ENCODE measurements around the gene SHC1. TPM values are rescaled to one million over a fixed set of nuclear protein-coding genes. Genes with fewer than 3 reads are reported as not detected.

Gene SHC1
- total RNA-seq, 4 donors from 2014 or later = 152 to 265 (median 171) TPM

DNA sequence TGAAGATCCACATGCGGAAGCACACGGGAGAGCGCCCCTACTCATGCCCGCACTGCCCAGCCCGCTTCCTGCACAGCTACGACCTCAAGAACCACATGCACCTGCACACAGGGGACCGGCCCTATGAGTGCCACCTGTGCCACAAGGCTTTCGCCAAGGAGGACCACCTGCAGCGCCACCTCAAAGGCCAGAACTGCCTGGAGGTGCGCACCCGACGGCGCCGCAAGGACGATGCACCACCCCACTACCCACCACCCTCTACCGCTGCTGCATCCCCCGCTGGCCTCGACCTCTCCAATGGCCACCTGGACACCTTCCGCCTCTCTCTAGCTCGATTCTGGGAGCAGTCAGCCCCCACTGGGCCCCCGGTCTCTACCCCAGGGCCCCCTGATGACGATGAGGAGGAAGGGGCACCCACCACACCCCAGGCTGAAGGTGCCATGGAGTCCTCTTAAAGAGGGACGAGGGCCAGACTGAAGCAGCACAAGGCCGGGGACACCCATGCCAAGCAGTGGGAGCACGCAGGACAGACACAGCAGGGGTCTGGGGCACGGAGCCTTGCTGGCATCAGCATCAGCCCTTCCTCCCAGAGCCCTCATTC, 45.8 kb upstream of the SHC1 start:
- no peak for DNase-seq (ENCODE audit: low spot score)

DNA sequence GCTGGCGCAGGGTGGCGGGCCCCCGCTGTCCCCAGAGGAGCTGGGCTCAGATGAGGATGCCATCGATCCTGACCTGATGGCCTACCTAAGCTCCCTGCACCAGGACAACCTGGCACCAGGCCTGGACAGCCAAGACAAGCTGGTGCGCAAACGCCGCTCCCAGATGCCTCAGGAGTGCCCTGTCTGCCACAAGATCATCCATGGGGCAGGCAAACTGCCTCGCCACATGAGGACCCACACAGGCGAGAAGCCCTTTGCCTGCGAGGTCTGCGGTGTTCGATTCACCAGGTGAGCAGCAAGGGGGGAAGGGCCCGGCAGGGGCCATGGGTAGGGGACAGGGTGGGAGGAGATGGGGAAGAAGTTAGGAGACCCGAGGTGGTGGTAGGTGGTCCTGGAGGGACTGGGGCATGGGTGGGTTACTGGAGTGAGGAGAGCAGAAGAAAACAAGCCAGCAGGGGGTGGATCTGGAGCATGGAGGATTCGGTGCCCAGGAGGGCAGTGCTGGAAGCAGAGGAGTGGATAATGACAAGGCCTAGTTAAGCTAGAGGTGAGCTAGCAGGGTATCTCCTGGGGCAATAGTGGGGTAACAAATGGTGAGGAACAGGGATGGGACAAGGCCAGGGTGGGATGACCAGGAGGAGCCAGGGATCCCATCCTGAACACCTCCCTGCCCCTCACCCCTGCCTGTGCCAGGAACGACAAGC, 45.1 kb upstream of the SHC1 start:
- ATAC-seq (ENCODE audit: low FRiP score) = no peak
- no peak for DNase-seq (ENCODE audit: low spot score)
- TF ChIP-seq, protein P1, sequence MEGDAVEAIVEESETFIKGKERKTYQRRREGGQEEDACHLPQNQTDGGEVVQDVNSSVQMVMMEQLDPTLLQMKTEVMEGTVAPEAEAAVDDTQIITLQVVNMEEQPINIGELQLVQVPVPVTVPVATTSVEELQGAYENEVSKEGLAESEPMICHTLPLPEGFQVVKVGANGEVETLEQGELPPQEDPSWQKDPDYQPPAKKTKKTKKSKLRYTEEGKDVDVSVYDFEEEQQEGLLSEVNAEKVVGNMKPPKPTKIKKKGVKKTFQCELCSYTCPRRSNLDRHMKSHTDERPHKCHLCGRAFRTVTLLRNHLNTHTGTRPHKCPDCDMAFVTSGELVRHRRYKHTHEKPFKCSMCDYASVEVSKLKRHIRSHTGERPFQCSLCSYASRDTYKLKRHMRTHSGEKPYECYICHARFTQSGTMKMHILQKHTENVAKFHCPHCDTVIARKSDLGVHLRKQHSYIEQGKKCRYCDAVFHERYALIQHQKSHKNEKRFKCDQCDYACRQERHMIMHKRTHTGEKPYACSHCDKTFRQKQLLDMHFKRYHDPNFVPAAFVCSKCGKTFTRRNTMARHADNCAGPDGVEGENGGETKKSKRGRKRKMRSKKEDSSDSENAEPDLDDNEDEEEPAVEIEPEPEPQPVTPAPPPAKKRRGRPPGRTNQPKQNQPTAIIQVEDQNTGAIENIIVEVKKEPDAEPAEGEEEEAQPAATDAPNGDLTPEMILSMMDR (IDR thresholded peaks at IDR 0.05) = no peak

More for the DNA sequence above, 45.8 kb upstream of the SHC1 start:
- no peak for ATAC-seq (ENCODE audit: low FRiP score)
- TF ChIP-seq, protein P1 (IDR thresholded peaks at IDR 0.05) = no peak

DNA sequence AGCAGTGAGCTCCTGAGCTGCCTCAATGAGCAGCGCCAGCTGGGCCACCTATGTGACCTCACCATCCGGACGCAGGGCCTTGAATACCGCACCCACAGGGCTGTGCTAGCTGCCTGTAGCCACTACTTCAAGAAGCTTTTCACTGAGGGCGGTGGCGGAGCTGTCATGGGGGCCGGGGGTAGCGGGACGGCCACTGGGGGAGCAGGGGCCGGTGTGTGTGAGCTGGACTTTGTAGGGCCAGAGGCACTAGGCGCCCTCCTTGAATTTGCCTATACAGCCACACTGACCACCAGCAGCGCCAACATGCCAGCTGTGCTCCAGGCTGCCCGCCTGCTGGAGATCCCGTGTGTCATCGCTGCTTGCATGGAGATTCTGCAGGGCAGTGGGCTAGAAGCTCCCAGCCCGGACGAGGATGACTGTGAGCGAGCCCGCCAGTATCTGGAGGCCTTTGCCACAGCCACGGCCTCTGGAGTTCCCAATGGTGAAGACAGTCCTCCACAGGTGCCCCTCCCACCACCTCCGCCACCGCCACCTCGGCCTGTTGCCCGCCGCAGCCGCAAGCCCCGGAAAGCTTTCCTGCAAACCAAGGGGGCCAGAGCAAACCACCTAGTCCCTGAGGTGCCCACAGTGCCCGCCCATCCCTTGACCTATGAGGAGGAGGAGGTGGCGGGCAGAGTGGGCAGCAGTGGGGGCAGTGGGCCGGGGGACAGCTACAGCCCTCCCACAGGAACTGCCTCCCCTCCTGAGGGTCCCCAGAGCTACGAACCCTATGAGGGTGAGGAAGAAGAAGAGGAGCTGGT, 44.4 kb upstream of the SHC1 start:
- TF ChIP-seq, protein P1 (IDR thresholded peaks at IDR 0.05) = no peak

DNA sequence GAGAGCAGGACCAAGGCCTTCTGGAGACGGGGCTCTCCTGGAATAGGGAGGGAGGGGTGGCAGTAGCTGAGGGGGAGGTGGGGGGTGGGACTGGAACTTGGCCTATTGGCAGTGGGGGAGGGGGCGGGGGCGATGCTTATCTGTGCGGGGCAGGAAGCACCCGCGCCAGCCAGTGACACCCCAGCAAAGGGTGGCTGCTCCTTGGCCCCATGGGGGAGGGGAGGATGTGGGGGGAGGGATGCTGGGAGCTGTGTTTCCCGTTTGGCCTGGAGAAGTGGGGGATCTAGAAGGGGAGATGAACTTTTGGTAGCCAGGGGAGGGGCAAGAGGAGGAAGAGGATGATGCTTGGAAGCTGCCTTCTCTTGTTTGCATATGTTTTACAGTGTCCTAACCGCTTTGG, 43.1 kb upstream of the SHC1 start:
- TF ChIP-seq, protein P1 (IDR thresholded peaks at IDR 0.05) = no peak
- no peak for DNase-seq (ENCODE audit: low spot score)
- ATAC-seq (ENCODE audit: low FRiP score) = no peak

More for the DNA sequence above, 44.4 kb upstream of the SHC1 start:
- DNase-seq (ENCODE audit: low spot score) (no peak), ATAC-seq (ENCODE audit: low FRiP score) (no peak)

DNA sequence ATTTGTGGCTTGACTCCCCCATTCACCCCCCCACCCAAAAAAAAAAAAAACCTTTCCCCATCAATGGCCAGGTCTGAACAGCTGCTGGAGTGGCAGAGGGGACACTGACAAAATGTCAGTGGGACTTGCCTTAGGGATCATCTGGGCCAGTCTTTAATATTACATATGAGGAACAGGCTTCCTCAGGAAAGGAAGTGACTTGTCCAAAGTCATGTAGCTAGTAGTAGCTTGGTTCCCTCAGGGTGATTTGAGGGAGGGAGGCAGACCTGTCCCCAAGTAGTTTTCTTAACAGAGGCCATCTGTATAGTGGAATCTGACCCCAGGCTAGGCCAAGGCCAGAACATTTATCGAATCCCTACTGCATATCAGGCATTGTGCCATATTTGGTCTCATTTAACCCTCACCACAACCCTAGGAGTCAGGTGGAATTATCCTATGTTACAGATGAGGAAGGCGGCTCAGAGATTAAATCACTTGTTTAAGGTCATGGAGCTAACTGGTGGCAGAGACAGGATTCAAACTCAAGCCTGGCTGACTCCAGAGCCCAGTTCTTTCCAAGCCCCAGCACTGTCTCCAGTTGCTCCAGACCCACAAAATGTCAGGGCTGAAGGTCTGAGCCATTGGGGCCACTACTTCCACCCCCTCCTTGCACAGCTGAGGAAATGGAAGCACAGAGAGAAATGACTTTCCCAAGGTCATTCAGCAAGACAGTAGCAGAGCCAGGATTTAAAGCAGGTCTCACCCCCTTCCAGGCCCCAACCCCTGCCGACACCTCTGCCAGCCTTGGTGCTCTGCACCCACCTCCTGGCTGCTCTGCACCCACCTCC, 42.4 kb upstream of the SHC1 start:
- no peak for ATAC-seq (ENCODE audit: low FRiP score)
- DNase-seq (ENCODE audit: low spot score) = no peak
- TF ChIP-seq, protein P1 (IDR thresholded peaks at IDR 0.05) = no peak

DNA sequence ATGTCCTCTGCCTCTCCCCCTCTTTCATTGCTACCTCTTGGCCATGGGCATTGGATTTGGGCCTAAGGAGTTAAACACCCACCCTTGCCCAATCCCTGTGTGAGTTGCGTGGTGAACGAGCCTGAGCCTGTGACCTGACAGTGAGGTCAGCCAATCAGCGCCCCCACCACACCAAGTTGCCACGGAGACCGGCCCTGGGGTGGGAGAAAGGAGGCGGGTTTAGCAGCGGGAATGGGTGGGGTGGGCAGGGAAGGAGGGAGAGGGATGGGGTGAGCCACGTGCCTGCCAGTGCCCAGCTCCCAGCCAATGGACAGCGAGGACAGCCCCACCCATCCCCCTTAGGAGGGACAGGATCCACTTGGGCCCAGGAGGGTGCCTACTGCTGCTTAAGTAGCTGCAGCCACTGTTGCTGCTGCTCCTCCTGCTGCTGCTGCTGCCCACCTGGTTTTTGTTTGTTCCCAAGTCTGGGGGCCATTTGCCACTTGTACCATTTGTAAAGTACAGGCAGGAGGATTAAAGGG, 41.5 kb upstream of the SHC1 start:
- ATAC-seq (ENCODE audit: low FRiP score) = peak; percentile 74
- peak; percentile 63 for DNase-seq (ENCODE audit: low spot score)

More for the DNA sequence above, 41.5 kb upstream of the SHC1 start:
- TF ChIP-seq, protein P1 (IDR thresholded peaks at IDR 0.05) = no peak
